Stimulated activated effector memory CD8-positive, alpha-beta T cell treated with anti-CD3 and anti-CD28 coated beads, Interleukin-12 subunit alpha, Interleukin-12 subunit beta, amount 100 ng/mL, for 72 hours (primary cell): ENCODE data around the gene OSBP2.
A peak's percentile ranks its signal among the peaks of the same experiment; 100 is the strongest.

Experiments used
- ATAC-seq: fragments of 150-1000 bp; cut with Tn5 transposase; 2 replicates; pipeline ENCODE4 v1.10.0; 2021
- DNase-seq, 2 donors: peaks; one replicate each; pipeline ENCODE4 v3.0.0; 2021 to 2022; ENCODE audit warnings: low spot score in 2 of 2
- H3K27ac Mint-ChIP-seq: one replicate; pipeline ENCODE4 v1.8.0; 2022; ENCODE audit warnings: mild to moderate bottlenecking, mixed read lengths
- H3K36me3 Mint-ChIP-seq: one replicate; pipeline ENCODE4 v1.8.0; 2022; ENCODE audit warnings: mild to moderate bottlenecking, mixed read lengths
- H3K4me1 Mint-ChIP-seq: one replicate; pipeline ENCODE4 v1.8.0; 2022; ENCODE audit warnings: mixed read lengths
- H3K4me3 Mint-ChIP-seq: one replicate; pipeline ENCODE4 v1.8.0; 2022; ENCODE audit warnings: mild to moderate bottlenecking, mixed read lengths
- H3K9me3 Mint-ChIP-seq: one replicate; pipeline ENCODE4 v1.8.0; 2022; ENCODE audit warnings: mixed read lengths

Gene OSBP2

DNA sequence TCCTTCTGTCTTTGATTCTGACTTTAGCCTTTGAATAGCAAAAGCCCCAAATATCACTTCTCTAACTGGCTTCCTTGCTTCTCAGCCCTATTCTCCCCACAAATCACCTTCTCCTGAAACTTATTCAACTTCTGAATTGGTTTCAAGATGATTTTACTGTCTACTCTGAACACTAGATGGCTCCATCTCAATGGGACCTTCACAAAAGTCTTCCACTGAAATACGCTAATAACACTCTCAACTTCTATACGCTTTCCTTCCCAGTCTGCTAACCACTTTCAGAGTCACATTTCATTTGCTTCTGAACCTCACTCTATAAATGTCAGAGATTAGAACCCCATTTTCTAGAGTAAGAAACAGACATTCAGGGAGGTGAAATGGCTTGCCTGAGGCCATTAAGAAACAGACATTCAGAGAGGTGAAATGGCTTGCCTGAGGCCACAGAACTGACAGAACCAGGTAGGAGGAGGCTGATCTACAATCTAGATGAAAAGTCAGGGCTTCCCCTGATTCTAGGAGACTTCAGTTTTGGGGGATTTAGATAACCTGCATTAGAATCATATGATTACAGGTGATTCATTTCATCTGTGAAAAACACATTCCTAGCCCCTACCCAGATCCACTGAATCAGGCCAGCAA lies 253.3 kb downstream of the OSBP2 start:
- ATAC-seq: no peak
- Mint-ChIP-seq H3K4me3 (no peak overlapping the region), H3K27ac (no peak overlapping the region), H3K36me3 (peaks cover 47% of the 10 kb centered on the region), H3K9me3 (no peaks in the 10 kb centered on the region), H3K4me1 (peaks cover 33% of the 10 kb centered on the region)
- no peak for DNase-seq

DNA sequence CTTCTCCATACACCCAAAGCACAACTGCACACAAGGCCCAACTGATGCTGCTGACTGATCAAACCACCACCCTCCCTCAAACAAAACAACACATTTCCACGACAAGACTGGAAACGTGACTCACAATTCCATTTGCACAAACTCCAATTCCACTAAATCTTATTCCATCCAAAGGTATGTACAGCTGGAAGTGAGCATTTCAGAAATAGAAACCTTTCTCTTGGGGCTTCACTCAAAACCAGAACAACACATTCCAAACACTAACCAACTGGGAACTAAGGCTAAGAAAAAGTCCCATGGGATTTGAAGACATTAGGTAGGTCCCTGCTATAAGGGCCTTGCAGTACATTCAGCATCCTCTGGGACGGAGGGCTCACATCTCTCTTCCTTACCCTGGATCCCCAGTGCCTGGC lies 254.3 kb downstream of the OSBP2 start:
- peaks cover 23% of the 10 kb centered on the region for H3K4me1 Mint-ChIP-seq
- peak overlapping the region; percentile 33 for H3K27ac Mint-ChIP-seq
- H3K4me3 Mint-ChIP-seq: no peak overlapping the region
- DNase-seq (no peak), ATAC-seq (no peak)
- H3K36me3 Mint-ChIP-seq: peaks cover 44% of the 10 kb centered on the region
- H3K9me3 Mint-ChIP-seq: no peaks in the 10 kb centered on the region

DNA sequence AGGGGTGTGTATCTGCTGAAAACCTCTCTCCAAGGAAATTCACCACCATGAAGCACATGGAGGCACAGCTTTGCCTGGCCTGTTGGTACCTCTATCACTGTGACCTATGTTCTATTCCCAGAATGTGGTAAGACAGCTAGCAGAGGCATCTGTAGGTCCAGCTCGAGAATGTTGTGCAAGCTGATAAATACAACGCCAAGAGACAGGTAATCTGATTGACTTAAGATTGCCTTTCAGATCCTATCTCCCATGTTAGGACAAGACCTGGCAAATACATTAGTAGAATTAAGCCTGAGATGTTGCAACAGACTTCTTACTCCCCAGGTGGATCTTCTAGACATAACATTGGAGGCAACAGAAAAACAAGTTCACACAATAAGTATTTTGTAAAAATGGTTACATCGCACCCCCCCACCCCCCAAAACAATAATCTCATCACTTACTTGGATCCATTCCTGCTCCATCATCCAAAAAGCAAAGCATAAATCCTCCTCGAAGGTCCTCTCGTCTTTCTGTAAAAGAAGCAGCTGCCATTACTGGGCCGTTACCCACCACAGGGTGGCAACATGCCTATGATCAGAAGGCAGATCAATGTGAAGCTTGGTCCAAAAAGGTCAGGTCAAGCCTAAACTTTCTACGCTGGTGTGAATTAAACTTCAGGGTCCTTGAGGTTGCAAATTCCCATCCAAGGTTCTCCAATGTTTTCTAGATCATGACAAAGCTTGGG lies 255.4 kb downstream of the OSBP2 start:
- DNase-seq: no peak
- Mint-ChIP-seq H3K27ac (no peak overlapping the region), H3K4me1 (peaks cover 12% of the 10 kb centered on the region), H3K36me3 (peaks cover 37% of the 10 kb centered on the region), H3K9me3 (no peaks in the 10 kb centered on the region), H3K4me3 (no peak overlapping the region)
- no peak for ATAC-seq

- Mint-ChIP-seq H3K4me1 (no peaks in the 10 kb centered on the region), H3K9me3 (no peaks in the 10 kb centered on the region), H3K27ac (peak overlapping the region; percentile 12), H3K4me3 (no peak overlapping the region), H3K36me3 (peaks cover 37% of the 10 kb centered on the region)
- DNase-seq (no peak), ATAC-seq (no peak)
These were observed 258.5 kb downstream of the OSBP2 start for GRCh38 chr22:30953206-30953605.

- Mint-ChIP-seq H3K9me3 (no peaks in the 10 kb centered on the region), H3K36me3 (peaks cover 22% of the 10 kb centered on the region), H3K27ac (no peak overlapping the region), H3K4me3 (no peak overlapping the region), H3K4me1 (no peaks in the 10 kb centered on the region)
- no peak for DNase-seq
- no peak for ATAC-seq
These were observed 260.5 kb downstream of the OSBP2 start for GRCh38 chr22:30955153-30955552.
